Putamen (tissue), 1 donor: ENCODE measurements around the gene GFRA4.

Experiments used
- DNase-seq: peaks from one replicate; pipeline ENCODE4 v3.0.0-alpha.2; 2016; ENCODE audit warnings: low spot score

GFRA4 gene

GRCh38 chr20:3694864-3695263, 31.7 kb upstream of the GFRA4 start:
- DNase-seq = no peak

- no peak for DNase-seq
Measured at GRCh38 chr20:3693376-3693775, 30.2 kb upstream of the GFRA4 start.

- no peak for DNase-seq
Measured at GRCh38 chr20:3692706-3693294, 29.6 kb upstream of the GFRA4 start.

- DNase-seq = no peak
Measured at GRCh38 chr20:3691897-3692296, 28.7 kb upstream of the GFRA4 start.

- no peak for DNase-seq
Measured at GRCh38 chr20:3691306-3691705, 28.1 kb upstream of the GFRA4 start.

- DNase-seq = no peak
Measured at GRCh38 chr20:3690413-3690812, 27.2 kb upstream of the GFRA4 start.

GRCh38 chr20:3689978-3690377, 26.8 kb upstream of the GFRA4 start:
- DNase-seq = no peak

GRCh38 chr20:3687655-3688054, 24.5 kb upstream of the GFRA4 start:
- no peak for DNase-seq

GRCh38 chr20:3686867-3687321, 23.7 kb upstream of the GFRA4 start:
- peak; percentile 62 for DNase-seq

- DNase-seq = no peak
Measured at GRCh38 chr20:3686421-3686820, 23.2 kb upstream of the GFRA4 start.

GRCh38 chr20:3685341-3685740, 22.1 kb upstream of the GFRA4 start:
- DNase-seq = no peak

- DNase-seq = no peak
Measured at GRCh38 chr20:3681931-3682781, 19.0 kb upstream of the GFRA4 start, which contains the start of gene ADAM33. ADAM33 (minus strand) TSS chr20:3682010; CDS start chr20:3682004, 6 bp downstream.

- no peak for DNase-seq
Measured at GRCh38 chr20:3681352-3681930, 18.2 kb upstream of the GFRA4 start.

GRCh38 chr20:3680701-3681351, 17.6 kb upstream of the GFRA4 start:
- no peak for DNase-seq

- no peak for DNase-seq
Measured at GRCh38 chr20:3679749-3680700, 16.8 kb upstream of the GFRA4 start.

- DNase-seq = no peak
Measured at GRCh38 chr20:3678856-3679720, 15.9 kb upstream of the GFRA4 start.

GRCh38 chr20:3678198-3678597, 15.0 kb upstream of the GFRA4 start:
- no peak for DNase-seq

- peak; percentile 23 for DNase-seq
Measured at GRCh38 chr20:3677733-3678132, 14.5 kb upstream of the GFRA4 start.

- no peak for DNase-seq
Measured at GRCh38 chr20:3674995-3675900, 12.0 kb upstream of the GFRA4 start.
